Glutamatergic neuron (in vitro differentiated cells): Measurements from ENCODE around the gene CAMTA1. TPM values are rescaled to one million over a fixed set of nuclear protein-coding genes. Genes with fewer than 3 reads are reported as not detected.
"Not testable (repeated sequence)": the region's sequence is repeated elsewhere in the genome, so short reads cannot be mapped to it uniquely, and the experiment has no call there.

Experiments
- DNase-seq: peaks from one replicate; pipeline ENCODE4 v3.0.0; 2022
- H3K27ac Mint-ChIP-seq: one replicate; pipeline ENCODE4 v1.8.0; 2020; ENCODE audit warnings: mild to moderate bottlenecking, mixed read lengths, inconsistent platforms; ENCODE audit not compliant: unreplicated experiment
- H3K27me3 Mint-ChIP-seq: one replicate; pipeline ENCODE4 v1.8.0; 2020; ENCODE audit warnings: mild to moderate bottlenecking, moderate library complexity, mixed read lengths, inconsistent platforms; ENCODE audit not compliant: unreplicated experiment
- H3K36me3 Mint-ChIP-seq: one replicate; pipeline ENCODE4 v1.8.0; 2020; ENCODE audit warnings: mild to moderate bottlenecking, mixed read lengths, inconsistent platforms; ENCODE audit not compliant: unreplicated experiment
- H3K4me1 Mint-ChIP-seq: one replicate; pipeline ENCODE4 v1.8.0; 2020; ENCODE audit warnings: mild to moderate bottlenecking, low read depth, mixed read lengths, inconsistent platforms; ENCODE audit not compliant: unreplicated experiment
- H3K4me3 Mint-ChIP-seq: one replicate; pipeline ENCODE4 v1.8.0; 2020; ENCODE audit warnings: mild to moderate bottlenecking, mixed read lengths, inconsistent platforms; ENCODE audit not compliant: unreplicated experiment
- H3K9me3 Mint-ChIP-seq: one replicate; pipeline ENCODE4 v1.8.0; 2020; ENCODE audit warnings: mild to moderate bottlenecking, moderate library complexity, mixed read lengths, inconsistent platforms; ENCODE audit not compliant: unreplicated experiment
- CTCF ChIP-seq: fragments of 200-600 bp; sonication (generic); IDR thresholded peaks from one replicate; pipeline ENCODE4 v1.5.0; 2021; ENCODE audit not compliant: partially characterized antibody, unreplicated experiment
- total RNA-seq: library from RNA; stranded (reverse); fragmentation: NEBNext Ultra II Directional; extraction: Animal tissue kit (Norgen Biotek cat#: 25700); gene quantifications from one replicate; pipeline ENCODE4 v1.2.1, GENCODE V29; 2021; ENCODE audit not compliant: unreplicated experiment

The CAMTA1 gene
- total RNA-seq, 1 donor from 2014 or later: 77.2 TPM

- no peaks in the 10 kb centered on the region for H3K4me1 Mint-ChIP-seq
- H3K9me3 Mint-ChIP-seq: peaks cover 7% of the 10 kb centered on the region
- no peak for DNase-seq
- H3K4me3 Mint-ChIP-seq: no peak overlapping the region
- no peak for TF ChIP-seq CTCF
- H3K27me3 Mint-ChIP-seq: no peaks in the 10 kb centered on the region
- H3K36me3 Mint-ChIP-seq: no peaks in the 10 kb centered on the region
- H3K27ac Mint-ChIP-seq: no peak overlapping the region
These were observed 623.5 kb downstream of the CAMTA1 start for GRCh38 chr1:7408771-7409150.

- DNase-seq: no peak
These were observed 624.0 kb downstream of the CAMTA1 start for GRCh38 chr1:7409278-7409677.

GRCh38 chr1:7410156-7410555, 624.9 kb downstream of the CAMTA1 start:
- H3K36me3 Mint-ChIP-seq: no peaks in the 10 kb centered on the region
- DNase-seq: no peak
- no peak overlapping the region for H3K27ac Mint-ChIP-seq
- TF ChIP-seq CTCF: no peak
- peaks cover 3% of the 10 kb centered on the region for H3K9me3 Mint-ChIP-seq
- H3K27me3 Mint-ChIP-seq: no peaks in the 10 kb centered on the region
- H3K4me1 Mint-ChIP-seq: no peaks in the 10 kb centered on the region
- no peak overlapping the region for H3K4me3 Mint-ChIP-seq

More at GRCh38 chr1:7409278-7409677, 624.0 kb downstream of the CAMTA1 start:
- no peak overlapping the region for H3K27ac Mint-ChIP-seq
- no peaks in the 10 kb centered on the region for H3K36me3 Mint-ChIP-seq
- H3K27me3 Mint-ChIP-seq: no peaks in the 10 kb centered on the region
- H3K4me3 Mint-ChIP-seq: no peak overlapping the region
- peaks cover 3% of the 10 kb centered on the region for H3K9me3 Mint-ChIP-seq
- H3K4me1 Mint-ChIP-seq: no peaks in the 10 kb centered on the region
- no peak for TF ChIP-seq CTCF

GRCh38 chr1:7417618-7418017, 632.4 kb downstream of the CAMTA1 start:
- not testable (repeated sequence) for H3K27ac Mint-ChIP-seq, H3K4me3 Mint-ChIP-seq, H3K4me1 Mint-ChIP-seq, DNase-seq, H3K27me3 Mint-ChIP-seq
- H3K9me3 Mint-ChIP-seq: peaks cover 10% of the 10 kb centered on the region
- peaks cover 22% of the 10 kb centered on the region for H3K36me3 Mint-ChIP-seq

- Mint-ChIP-seq H3K27me3 (peaks cover 6% of the 10 kb centered on the region), H3K27ac (no peak overlapping the region), H3K36me3 (peaks cover 22% of the 10 kb centered on the region), H3K4me3 (no peak overlapping the region), H3K9me3 (peaks cover 10% of the 10 kb centered on the region), H3K4me1 (no peaks in the 10 kb centered on the region)
- DNase-seq: no peak
- TF ChIP-seq CTCF: no peak
These were observed 633.3 kb downstream of the CAMTA1 start for GRCh38 chr1:7418442-7419080.

- no peak for DNase-seq
- H3K27ac Mint-ChIP-seq: no peak overlapping the region
- no peak overlapping the region for H3K4me3 Mint-ChIP-seq
- H3K9me3 Mint-ChIP-seq: peaks cover 10% of the 10 kb centered on the region
- peaks cover 6% of the 10 kb centered on the region for H3K27me3 Mint-ChIP-seq
- TF ChIP-seq CTCF: no peak
- H3K4me1 Mint-ChIP-seq: no peaks in the 10 kb centered on the region
- H3K36me3 Mint-ChIP-seq: peaks cover 22% of the 10 kb centered on the region
These were observed 634.8 kb downstream of the CAMTA1 start for GRCh38 chr1:7420098-7420445.
